Measurements from ENCODE around the gene LILRB5. TPM values are rescaled to one million over a fixed set of nuclear protein-coding genes. Genes with fewer than 3 reads are reported as not detected.
"Not testable (repeated sequence)": the region's sequence is repeated elsewhere in the genome, so short reads cannot be mapped to it uniquely, and the experiment has no call there.

The LILRB5 gene
- total and polyA plus RNA-seq, 9 of the 15 experiments (the other 6 are each of a cell fraction or from before 2014, with no cell fraction given), result not detected

DNA sequence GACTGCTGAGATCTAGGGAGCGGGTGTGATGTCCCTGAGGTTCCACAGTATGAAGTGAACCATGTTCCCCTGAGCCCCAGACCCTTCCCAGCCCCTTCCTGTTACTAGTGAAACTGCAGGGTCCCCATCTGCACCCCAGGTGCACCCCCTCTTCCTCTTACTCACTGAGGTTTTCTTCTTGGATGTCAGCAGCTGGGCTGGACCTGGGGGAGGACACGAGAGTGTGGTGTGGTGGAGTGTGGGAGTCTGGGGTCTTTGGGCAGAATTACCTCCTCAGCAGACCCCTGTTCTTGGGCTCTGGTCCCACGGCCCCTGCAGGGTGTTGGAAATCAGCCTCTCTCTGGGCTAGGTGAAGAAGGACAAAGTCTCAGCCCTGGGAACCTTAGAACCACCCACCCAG, 11.1 kb downstream of the LILRB5 start:
- H3K9me3 ChIP-seq (replicated peaks; ENCODE audit: control insufficient read depth, insufficient read depth, low read depth, low read length), result no peaks in the 10 kb centered on the region
- FAIRE-seq, result no peak
- no peak overlapping the region for H3K9ac ChIP-seq (ENCODE audit: insufficient read depth in 1 of 2, low read depth in 2 of 2, low read length in 2 of 2)
- no TSS peak for BruUV-seq (replicated peaks)
- no peaks in the 10 kb centered on the region; a peak in 1 of 5 replicates for H3K4me1 ChIP-seq (replicated peaks in 1 of 2; ENCODE audit: control insufficient read depth in 2 of 2, insufficient read depth in 2 of 2, low read length in 2 of 2)
- POLR2A ChIA-PET, result no interaction called here
- CTCF ChIA-PET (ENCODE audit: low intra/inter-chr PET ratio), result no interaction called here
- no peaks in the 10 kb centered on the region for H3K36me3 ChIP-seq (ENCODE audit: control insufficient read depth, insufficient read depth, low read length)
- H3K27ac ChIP-seq (ENCODE audit: extremely low read depth, low read depth, low read length), result no peak overlapping the region
- no peak for DNase-seq (ENCODE audit: extremely low read depth in 1 of 4, low spot score in 3 of 4)
- in situ Hi-C loops (cut with MboI) (no loop called here), intact Hi-C loops (cut with micrococcal nuclease) (no loop called here)
- no peak overlapping the region for H2AFZ ChIP-seq (ENCODE audit: low read depth, low read length)
- WGBS (ENCODE audit: insufficient coverage, low coverage, missing lambda C conversion rate), result 0% methylated on average over 2 of the region's 3 CpGs
- peaks cover 33 to 35% of the 10 kb centered on the region in 2 experiments for H3K27me3 ChIP-seq (ENCODE audit: control insufficient read depth in 2 of 2, insufficient read depth in 2 of 2, low read length in 2 of 2)
- TF ChIP-seq PPARD (CRISPR knock-in tag; IDR thresholded peaks at IDR 0.05) (no peak), ZBTB1 (CRISPR knock-in tag; IDR thresholded peaks at IDR 0.05; ENCODE audit: borderline replicate concordance, low read depth) (no peak), BHLHE40 (IDR thresholded peaks at IDR 0.05; ENCODE audit: low read length) (no peak), ZNF584 (CRISPR knock-in tag; IDR thresholded peaks at IDR 0.05; ENCODE audit: low read depth) (no peak), POLR3A (IDR thresholded peaks at IDR 0.05; ENCODE audit: borderline replicate concordance, extremely low read depth, insufficient read depth, insufficient read length) (no peak), CBX3 (IDR thresholded peaks at IDR 0.05; ENCODE audit: borderline replicate concordance in 1 of 2, low read length in 2 of 2) (no peak), ZC3H8 (IDR thresholded peaks at IDR 0.05) (no peak), TAF15 (IDR thresholded peaks at IDR 0.05; ENCODE audit: low read depth, low read length) (no peak), HDAC3 (IDR thresholded peaks at IDR 0.05; ENCODE audit: borderline replicate concordance, partially characterized antibody) (no peak), TRIM28 (IDR thresholded peaks at IDR 0.05) (no peak), FOS (IDR thresholded peaks at IDR 0.05; ENCODE audit: extremely low read depth, insufficient read length) (no peak)
- TF ChIP-seq, protein P1, sequence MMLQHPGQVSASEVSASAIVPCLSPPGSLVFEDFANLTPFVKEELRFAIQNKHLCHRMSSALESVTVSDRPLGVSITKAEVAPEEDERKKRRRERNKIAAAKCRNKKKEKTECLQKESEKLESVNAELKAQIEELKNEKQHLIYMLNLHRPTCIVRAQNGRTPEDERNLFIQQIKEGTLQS (IDR thresholded peaks at IDR 0.05), result no peak
- TF ChIP-seq, protein P1 (CRISPR knock-in tag; conservative IDR thresholded peaks at IDR 0.05), result no peak
- TF ChIP-seq, protein P2, sequence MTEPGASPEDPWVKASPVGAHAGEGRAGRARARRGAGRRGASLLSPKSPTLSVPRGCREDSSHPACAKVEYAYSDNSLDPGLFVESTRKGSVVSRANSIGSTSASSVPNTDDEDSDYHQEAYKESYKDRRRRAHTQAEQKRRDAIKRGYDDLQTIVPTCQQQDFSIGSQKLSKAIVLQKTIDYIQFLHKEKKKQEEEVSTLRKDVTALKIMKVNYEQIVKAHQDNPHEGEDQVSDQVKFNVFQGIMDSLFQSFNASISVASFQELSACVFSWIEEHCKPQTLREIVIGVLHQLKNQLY (CRISPR knock-in tag; conservative IDR thresholded peaks at IDR 0.05), result no peak
- H3K79me2 ChIP-seq (ENCODE audit: control insufficient read depth, insufficient read depth, low read length), result no peaks in the 10 kb centered on the region
- H3K9me1 ChIP-seq (ENCODE audit: control insufficient read depth, insufficient read depth, low read length), result no peaks in the 10 kb centered on the region
- no peak overlapping the region for H3K4me3 ChIP-seq
- ATAC-seq, result no peak
- H4K20me1 ChIP-seq (replicated peaks; ENCODE audit: control insufficient read depth, insufficient read depth, low read length), result no peaks in the 10 kb centered on the region
- H3K4me2 ChIP-seq (ENCODE audit: insufficient read depth, low read length), result no peak overlapping the region

DNA sequence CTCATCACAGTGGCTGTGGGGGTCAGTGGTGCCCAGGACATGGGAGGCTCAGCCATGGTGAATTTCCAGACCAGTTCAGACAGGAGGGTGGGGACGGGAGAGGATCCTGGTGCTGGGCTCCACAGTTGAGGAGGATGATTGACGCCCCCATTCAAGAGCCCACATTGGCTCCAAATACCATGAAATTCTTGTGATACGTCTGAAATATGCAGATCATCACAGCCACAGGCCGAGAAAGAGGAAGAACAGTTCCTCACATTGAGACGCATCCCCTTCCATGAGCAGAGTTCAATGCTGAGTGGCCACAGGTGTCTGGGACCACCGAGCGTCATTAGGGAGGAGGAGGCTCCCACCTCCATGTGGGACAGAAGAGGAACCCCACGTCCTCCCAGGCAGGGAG, 13.3 kb downstream of the LILRB5 start:
- FAIRE-seq; BruUV-seq (replicated peaks); H3K36me3 ChIP-seq (ENCODE audit: control insufficient read depth, insufficient read depth, low read length); in situ Hi-C loops (cut with MboI); POLR2A ChIA-PET; H3K9me3 ChIP-seq (replicated peaks; ENCODE audit: control insufficient read depth, insufficient read depth, low read depth, low read length); H3K79me2 ChIP-seq (ENCODE audit: control insufficient read depth, insufficient read depth, low read length); H4K20me1 ChIP-seq (replicated peaks; ENCODE audit: control insufficient read depth, insufficient read depth, low read length); H3K27ac ChIP-seq (ENCODE audit: extremely low read depth, low read depth, low read length); CTCF ChIA-PET (ENCODE audit: low intra/inter-chr PET ratio); H3K4me2 ChIP-seq (ENCODE audit: insufficient read depth, low read length); H3K4me3 ChIP-seq; H2AFZ ChIP-seq (ENCODE audit: low read depth, low read length); intact Hi-C loops (cut with micrococcal nuclease); ATAC-seq; DNase-seq (ENCODE audit: extremely low read depth in 1 of 4, low spot score in 3 of 4); H3K9me1 ChIP-seq (ENCODE audit: control insufficient read depth, insufficient read depth, low read length); H3K9ac ChIP-seq (ENCODE audit: insufficient read depth in 1 of 2, low read depth in 2 of 2, low read length in 2 of 2): not testable (repeated sequence)
- whole genome bisulfite sequencing (ENCODE audit: insufficient coverage, low coverage, missing lambda C conversion rate), result 0% methylated on average over 3 of the region's 8 CpGs
- H3K4me1 ChIP-seq (replicated peaks in 1 of 2; ENCODE audit: control insufficient read depth in 2 of 2, insufficient read depth in 2 of 2, low read length in 2 of 2), result peaks cover 0 to 14% of the 10 kb centered on the region in 2 experiments; a peak in 2 of 5 replicates
- H3K27me3 ChIP-seq (ENCODE audit: control insufficient read depth in 2 of 2, insufficient read depth in 2 of 2, low read length in 2 of 2), result peaks cover 30 to 43% of the 10 kb centered on the region in 2 experiments
